Osteocyte (in vitro differentiated cells): ENCODE results near the gene CARD10. TPM values are rescaled to one million over a fixed set of nuclear protein-coding genes. Genes with fewer than 3 reads are reported as not detected.
"Not testable (repeated sequence)": the region's sequence is repeated elsewhere in the genome, so short reads cannot be mapped to it uniquely, and the experiment has no call there.

Experiments
- DNase-seq: peaks from one replicate; pipeline ENCODE4 v3.0.0; 2021; ENCODE audit warnings: mixed read lengths; ENCODE audit not compliant: unreplicated experiment; ENCODE audit errors: extremely low spot score
- H3K27ac Mint-ChIP-seq: one replicate; pipeline ENCODE4 v1.8.0; 2021; ENCODE audit warnings: mild to moderate bottlenecking, mixed read lengths; ENCODE audit not compliant: unreplicated experiment
- H3K27me3 Mint-ChIP-seq: one replicate; pipeline ENCODE4 v1.8.0; 2021; ENCODE audit warnings: mixed read lengths; ENCODE audit not compliant: unreplicated experiment
- H3K36me3 Mint-ChIP-seq: one replicate; pipeline ENCODE4 v1.8.0; 2021; ENCODE audit warnings: mixed read lengths; ENCODE audit not compliant: unreplicated experiment
- H3K4me1 Mint-ChIP-seq: one replicate; pipeline ENCODE4 v1.8.0; 2021; ENCODE audit warnings: mixed read lengths; ENCODE audit not compliant: unreplicated experiment
- H3K4me3 Mint-ChIP-seq: one replicate; pipeline ENCODE4 v1.8.0; 2021; ENCODE audit warnings: mild to moderate bottlenecking, moderate library complexity, mixed read lengths; ENCODE audit not compliant: unreplicated experiment
- H3K9me3 Mint-ChIP-seq: one replicate; pipeline ENCODE4 v1.8.0; 2021; ENCODE audit warnings: mixed read lengths; ENCODE audit not compliant: unreplicated experiment
- total RNA-seq: library from RNA; stranded (reverse); gene quantifications from 2 replicates; pipeline ENCODE4 v1.2.1, GENCODE V29; 2021
- TF ChIP-seq, protein P1 (sequence below): fragments of 200-600 bp; sonication (generic); IDR thresholded peaks from 2 replicates; pipeline ENCODE4 v1.5.0; 2021; ENCODE audit warnings: antibody characterized with exemption, mild to moderate bottlenecking, moderate library complexity

CARD10 gene
- total RNA-seq, 1 donor from 2014 or later, result 31.5 TPM

DNA sequence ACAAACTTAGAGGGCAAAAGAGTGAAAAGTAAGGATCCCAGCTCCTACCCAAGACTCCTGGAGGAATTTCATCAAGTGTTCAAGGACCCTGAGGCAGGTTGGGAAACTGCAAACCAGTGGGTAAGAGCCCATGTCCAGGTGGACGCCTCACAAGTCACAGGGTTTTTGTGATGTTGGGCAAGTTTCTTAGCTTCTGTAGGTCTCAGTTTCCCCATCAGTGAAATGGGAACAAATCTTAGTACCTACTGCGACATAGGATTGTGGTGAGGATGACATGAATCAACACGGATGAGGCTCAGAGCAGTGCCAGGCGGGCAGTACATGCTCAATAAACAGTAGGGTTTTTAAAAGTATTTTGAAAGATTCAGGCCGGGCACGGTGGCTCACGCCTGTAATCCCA lies 23.7 kb upstream of the CARD10 start:
- Mint-ChIP-seq H3K4me1 (peaks cover 74% of the 10 kb centered on the region), H3K9me3 (no peaks in the 10 kb centered on the region), H3K36me3 (no peaks in the 10 kb centered on the region), H3K4me3 (no peak overlapping the region), H3K27me3 (no peaks in the 10 kb centered on the region), H3K27ac (peak overlapping the region; percentile 46)
- TF ChIP-seq, protein P1, sequence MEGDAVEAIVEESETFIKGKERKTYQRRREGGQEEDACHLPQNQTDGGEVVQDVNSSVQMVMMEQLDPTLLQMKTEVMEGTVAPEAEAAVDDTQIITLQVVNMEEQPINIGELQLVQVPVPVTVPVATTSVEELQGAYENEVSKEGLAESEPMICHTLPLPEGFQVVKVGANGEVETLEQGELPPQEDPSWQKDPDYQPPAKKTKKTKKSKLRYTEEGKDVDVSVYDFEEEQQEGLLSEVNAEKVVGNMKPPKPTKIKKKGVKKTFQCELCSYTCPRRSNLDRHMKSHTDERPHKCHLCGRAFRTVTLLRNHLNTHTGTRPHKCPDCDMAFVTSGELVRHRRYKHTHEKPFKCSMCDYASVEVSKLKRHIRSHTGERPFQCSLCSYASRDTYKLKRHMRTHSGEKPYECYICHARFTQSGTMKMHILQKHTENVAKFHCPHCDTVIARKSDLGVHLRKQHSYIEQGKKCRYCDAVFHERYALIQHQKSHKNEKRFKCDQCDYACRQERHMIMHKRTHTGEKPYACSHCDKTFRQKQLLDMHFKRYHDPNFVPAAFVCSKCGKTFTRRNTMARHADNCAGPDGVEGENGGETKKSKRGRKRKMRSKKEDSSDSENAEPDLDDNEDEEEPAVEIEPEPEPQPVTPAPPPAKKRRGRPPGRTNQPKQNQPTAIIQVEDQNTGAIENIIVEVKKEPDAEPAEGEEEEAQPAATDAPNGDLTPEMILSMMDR, result no peak
- no peak for DNase-seq

DNA sequence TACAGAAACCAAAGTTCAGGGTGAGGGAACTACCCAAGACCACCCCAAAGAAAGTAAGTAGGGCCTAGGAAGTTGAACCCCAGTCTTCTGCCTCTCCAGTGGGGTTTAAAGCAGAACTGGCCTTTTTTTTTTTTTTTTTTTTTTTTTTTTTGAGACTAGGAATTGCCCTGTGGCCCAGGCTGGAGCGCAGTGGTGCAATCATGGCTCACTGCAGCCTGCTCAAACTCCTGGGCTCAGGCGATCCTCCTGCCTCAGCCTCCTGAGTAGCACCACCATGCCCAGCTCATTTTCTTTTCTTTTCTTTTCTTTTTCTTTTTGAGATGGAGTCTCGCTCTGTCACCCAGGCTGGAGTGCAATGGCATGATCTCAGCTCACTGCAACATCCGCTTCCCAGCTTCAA lies 23.2 kb upstream of the CARD10 start:
- Mint-ChIP-seq H3K27ac (peak overlapping the region; percentile 82), H3K4me3 (peak overlapping the region; percentile 27), H3K4me1 (peaks cover 69% of the 10 kb centered on the region)
- not testable (repeated sequence) for H3K36me3 Mint-ChIP-seq, DNase-seq, H3K27me3 Mint-ChIP-seq, H3K9me3 Mint-ChIP-seq

DNA sequence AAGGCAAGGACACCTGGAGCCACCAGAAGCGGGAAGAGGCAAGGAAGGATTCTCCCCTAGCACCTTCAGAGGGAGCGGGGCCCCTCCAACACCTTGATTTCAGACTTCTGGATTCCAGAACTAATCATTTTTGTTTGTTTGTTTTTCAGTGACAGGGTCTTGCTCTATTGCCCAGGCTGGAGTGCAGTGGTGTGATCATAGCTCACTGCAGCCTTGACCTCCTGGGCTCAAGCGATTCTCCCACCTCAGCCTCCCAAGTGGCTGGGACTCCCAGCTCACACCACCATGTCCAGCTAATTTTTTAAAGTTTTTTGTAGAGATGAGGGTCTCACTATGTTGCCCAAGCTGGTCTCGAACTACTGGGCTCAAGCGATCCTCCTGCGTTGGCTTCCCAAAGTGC lies 20.6 kb upstream of the CARD10 start:
- H3K36me3 Mint-ChIP-seq, H3K9me3 Mint-ChIP-seq, DNase-seq, H3K27ac Mint-ChIP-seq, H3K27me3 Mint-ChIP-seq, H3K4me3 Mint-ChIP-seq: not testable (repeated sequence)
- H3K4me1 Mint-ChIP-seq, result peaks cover 45% of the 10 kb centered on the region

DNA sequence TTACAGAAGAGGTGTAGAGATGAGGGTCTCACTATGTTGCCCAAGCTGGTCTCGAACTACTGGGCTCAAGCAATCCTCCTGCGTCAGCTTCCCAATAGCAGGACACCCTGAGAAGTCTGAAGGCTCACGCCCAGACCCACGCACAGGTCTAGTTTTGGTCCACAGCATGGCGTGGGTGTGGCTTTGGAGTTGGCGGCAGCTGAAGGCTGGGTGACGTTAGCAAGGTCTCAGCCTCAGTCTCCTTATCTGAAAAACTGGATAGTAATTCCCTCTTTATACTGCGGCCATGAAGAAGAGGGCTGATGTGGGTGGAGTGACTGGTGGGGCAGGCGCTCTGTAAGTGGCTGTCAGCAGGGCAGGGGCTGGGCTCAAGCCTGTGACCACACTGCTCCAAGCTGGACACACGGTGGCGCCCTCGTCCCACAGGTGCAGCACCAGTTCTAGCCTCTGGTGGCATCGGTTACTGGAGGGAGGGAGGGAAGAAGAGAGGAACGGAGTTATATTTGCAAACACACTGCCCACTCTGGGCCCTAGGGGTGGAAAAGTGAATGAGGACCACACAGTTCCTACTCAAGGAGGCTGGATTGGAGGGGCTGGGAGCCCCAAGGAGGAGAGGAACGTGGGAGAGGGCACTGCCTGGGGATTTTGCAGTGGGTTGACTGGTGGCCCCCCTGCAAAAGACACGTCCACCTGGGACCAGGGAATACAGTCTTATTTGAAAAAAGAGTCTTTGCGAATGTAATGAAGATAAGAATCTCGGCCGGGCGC lies 19.6 kb upstream of the CARD10 start:
- Mint-ChIP-seq H3K4me1 (peaks cover 47% of the 10 kb centered on the region), H3K36me3 (no peaks in the 10 kb centered on the region), H3K27ac (peak overlapping the region; percentile 64), H3K4me3 (no peak overlapping the region), H3K27me3 (no peaks in the 10 kb centered on the region), H3K9me3 (no peaks in the 10 kb centered on the region)
- DNase-seq, result peak; percentile 98
- TF ChIP-seq, protein P1, result peak; percentile 96

DNA sequence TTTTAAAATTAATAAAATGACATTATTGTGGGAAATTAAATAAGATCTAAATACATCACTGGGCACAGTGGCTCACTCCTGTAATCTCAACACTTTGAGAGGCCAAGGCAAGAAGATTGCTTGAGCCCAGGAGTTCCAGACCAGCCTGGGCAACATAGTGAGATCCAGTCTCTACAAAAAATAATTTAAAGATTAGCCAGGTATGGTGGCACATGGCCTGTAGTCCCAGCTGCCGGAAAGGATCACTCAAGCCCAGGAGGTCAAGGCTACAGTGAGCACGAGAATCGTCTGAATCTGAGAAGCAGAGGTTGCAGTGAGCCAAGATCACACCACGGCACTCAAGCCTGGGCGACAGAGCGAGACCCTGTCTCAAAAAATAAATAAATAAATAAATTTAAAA lies 15.9 kb upstream of the CARD10 start:
- Mint-ChIP-seq H3K27me3 (no peaks in the 10 kb centered on the region), H3K27ac (no peak overlapping the region), H3K9me3 (no peaks in the 10 kb centered on the region), H3K36me3 (no peaks in the 10 kb centered on the region), H3K4me1 (peaks cover 32% of the 10 kb centered on the region), H3K4me3 (no peak overlapping the region)
- no peak for DNase-seq
- TF ChIP-seq, protein P1, result no peak

DNA sequence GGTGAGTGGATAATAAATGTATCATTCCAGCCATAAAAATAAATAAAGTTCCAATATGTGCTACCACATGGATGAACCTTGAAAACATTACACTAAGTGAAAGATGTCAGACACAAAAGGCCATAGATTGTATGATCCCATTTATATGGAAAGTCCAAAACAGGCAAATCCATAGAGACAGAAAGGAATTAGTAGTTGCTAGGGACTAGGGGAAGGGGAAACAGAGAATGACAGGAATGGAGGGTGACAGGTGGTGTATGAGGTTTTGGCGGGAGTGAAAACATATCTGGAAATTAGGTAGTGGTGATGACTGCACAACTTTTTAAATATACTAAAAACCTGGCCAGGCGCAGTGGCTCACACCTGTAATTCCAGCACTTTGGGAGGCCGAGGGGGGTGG lies 15.2 kb upstream of the CARD10 start:
- no peak overlapping the region for H3K4me3 Mint-ChIP-seq
- TF ChIP-seq, protein P1, result no peak
- no peaks in the 10 kb centered on the region for H3K9me3 Mint-ChIP-seq
- peak overlapping the region; percentile 85 for H3K27ac Mint-ChIP-seq
- no peaks in the 10 kb centered on the region for H3K36me3 Mint-ChIP-seq
- no peak for DNase-seq
- H3K4me1 Mint-ChIP-seq, result peaks cover 30% of the 10 kb centered on the region
- H3K27me3 Mint-ChIP-seq, result no peaks in the 10 kb centered on the region
